ENCODE data around the gene SSR1. TPM values are rescaled to one million over a fixed set of nuclear protein-coding genes. Genes with fewer than 3 reads are reported as not detected.

Gene SSR1
- polyA plus RNA-seq, 1 donor from 2014 or later: 53.0 TPM

GRCh38 chr6:7295916-7296315 lies 17.1 kb downstream of the SSR1 start:
- H3F3A ChIP-seq (ENCODE audit: insufficient read depth, low read length, poor library complexity, severe bottlenecking): no peaks in the 10 kb centered on the region
- no peak overlapping the region for H3K4me2 ChIP-seq (ENCODE audit: low read length)
- H3K4me3 ChIP-seq (ENCODE audit: low read length): no peak overlapping the region
- H3K27ac ChIP-seq (ENCODE audit: low read length): no peak overlapping the region
- no peaks in the 10 kb centered on the region for H4K20me1 ChIP-seq (ENCODE audit: insufficient read depth)
- no peaks in the 10 kb centered on the region for H3K79me2 ChIP-seq (replicated peaks; ENCODE audit: insufficient read depth, low read length)
- no peaks in the 10 kb centered on the region for H3K27me3 ChIP-seq (ENCODE audit: insufficient read depth, low read depth, low read length)
- H2AFZ ChIP-seq (ENCODE audit: low read depth, low read length): no peak overlapping the region
- H3K9ac ChIP-seq (ENCODE audit: low read length): no peak overlapping the region
- no peaks in the 10 kb centered on the region for H3K9me3 ChIP-seq (ENCODE audit: low read length)
- TF ChIP-seq RAD21 (conservative IDR thresholded peaks at IDR 0.05) (no peak), POLR2AphosphoS5 (IDR thresholded peaks at IDR 0.05) (no peak), SMC3 (conservative IDR thresholded peaks at IDR 0.05; ENCODE audit: poor library complexity) (no peak), REST (IDR thresholded peaks at IDR 0.05; ENCODE audit: borderline replicate concordance) (no peak), EZH2 (IDR thresholded peaks at IDR 0.05; ENCODE audit: borderline replicate concordance, insufficient read depth, low read length, poor library complexity, severe bottlenecking) (no peak), EP300 (conservative IDR thresholded peaks at IDR 0.05; ENCODE audit: poor library complexity, severe bottlenecking) (no peak), CTCF (IDR thresholded peaks at IDR 0.05; ENCODE audit: poor library complexity, severe bottlenecking) (no peak), TAF1 (IDR thresholded peaks at IDR 0.05; ENCODE audit: low read depth) (no peak), MXI1 (conservative IDR thresholded peaks at IDR 0.05; ENCODE audit: poor library complexity, severe bottlenecking) (no peak)
- peaks cover under 1% of the 10 kb centered on the region for H3K36me3 ChIP-seq (ENCODE audit: insufficient read depth, low read length)
- H3K9me2 ChIP-seq (ENCODE audit: insufficient read depth, low read length): no peaks in the 10 kb centered on the region

GRCh38 chr6:7292596-7293255 lies 20.3 kb downstream of the SSR1 start:
- Histone ChIP-seq H3K27ac (ENCODE audit: low read length) (no peak overlapping the region), H3K4me2 (ENCODE audit: low read length) (no peak overlapping the region), H3K9ac (ENCODE audit: low read length) (no peak overlapping the region), H3K9me3 (ENCODE audit: low read length) (no peaks in the 10 kb centered on the region), H4K20me1 (ENCODE audit: insufficient read depth) (no peaks in the 10 kb centered on the region), H3K9me2 (ENCODE audit: insufficient read depth, low read length) (no peaks in the 10 kb centered on the region), H2AFZ (ENCODE audit: low read depth, low read length) (no peak overlapping the region), H3K36me3 (ENCODE audit: insufficient read depth, low read length) (peaks cover 12% of the 10 kb centered on the region), H3K27me3 (ENCODE audit: insufficient read depth, low read depth, low read length) (no peaks in the 10 kb centered on the region), H3K4me3 (ENCODE audit: low read length) (no peak overlapping the region), H3K79me2 (replicated peaks; ENCODE audit: insufficient read depth, low read length) (no peaks in the 10 kb centered on the region), H3F3A (ENCODE audit: insufficient read depth, low read length, poor library complexity, severe bottlenecking) (no peaks in the 10 kb centered on the region)
- TF ChIP-seq CTCF (IDR thresholded peaks at IDR 0.05; ENCODE audit: poor library complexity, severe bottlenecking) (no peak), RAD21 (conservative IDR thresholded peaks at IDR 0.05) (no peak), EZH2 (IDR thresholded peaks at IDR 0.05; ENCODE audit: borderline replicate concordance, insufficient read depth, low read length, poor library complexity, severe bottlenecking) (no peak), TAF1 (IDR thresholded peaks at IDR 0.05; ENCODE audit: low read depth) (no peak), REST (IDR thresholded peaks at IDR 0.05; ENCODE audit: borderline replicate concordance) (no peak), MXI1 (conservative IDR thresholded peaks at IDR 0.05; ENCODE audit: poor library complexity, severe bottlenecking) (no peak), EP300 (conservative IDR thresholded peaks at IDR 0.05; ENCODE audit: poor library complexity, severe bottlenecking) (no peak), POLR2AphosphoS5 (IDR thresholded peaks at IDR 0.05) (no peak), SMC3 (conservative IDR thresholded peaks at IDR 0.05; ENCODE audit: poor library complexity) (no peak)

Measured in neural cell (in vitro differentiated cells).